Esophagus muscularis mucosa (tissue), 4 donors: ENCODE measurements around the gene NTRK2.
A peak's percentile ranks its signal among the peaks of the same experiment; 100 is the strongest.

Experiments
- EP300 ChIP-seq: sonication (generic); formaldehyde crosslinking; IDR thresholded peaks from one replicate; pipeline ENCODE4 v1.6.1; 2017; ENCODE audit warnings: antibody characterized with exemption
- POLR2A ChIP-seq: fragments of 450-650 bp; IDR thresholded peaks from one replicate; pipeline ENCODE4 v1.6.1; 2017; ENCODE audit warnings: antibody characterized with exemption, moderate library complexity, mild to moderate bottlenecking, low read depth
- POLR2AphosphoS5 ChIP-seq, 2 donors: sonication (generic); formaldehyde crosslinking; IDR thresholded peaks; one replicate each; pipeline ENCODE4 v1.6.1; 2017; ENCODE audit warnings: antibody characterized with exemption in 2 of 2
- TF ChIP-seq, protein P1 (sequence below), 3 experiments: fragments of 200-600 bp in 2 of 3; fragments of 450-650 bp in 1 of 3; sonication (generic) in 2 of 3; IDR thresholded peaks; one replicate each; pipeline ENCODE4 v1.5.1; 2017 to 2019; ENCODE audit warnings: antibody characterized with exemption in 3 of 3, mild to moderate bottlenecking in 2 of 3, moderate library complexity in 1 of 3

DNA sequence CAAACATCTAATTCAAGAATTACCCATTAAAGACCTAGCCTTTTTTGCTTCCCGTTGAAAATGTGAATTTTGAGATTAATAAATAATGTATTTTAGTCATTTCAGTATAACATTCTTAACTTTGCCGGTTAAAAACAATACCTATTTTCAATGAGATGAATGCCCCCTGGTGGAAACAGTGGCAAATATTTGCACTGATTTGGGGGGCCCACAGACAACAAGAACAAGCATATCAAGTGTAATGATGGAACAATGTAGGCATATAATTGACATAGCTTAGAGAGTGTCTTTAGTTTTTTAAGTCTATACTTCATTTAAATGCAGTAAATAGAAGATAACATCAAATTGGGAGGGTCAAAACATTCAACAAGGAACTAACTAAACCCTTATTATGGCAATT, 111.9 kb downstream of the NTRK2 start:
- TF ChIP-seq POLR2A (no peak), POLR2AphosphoS5 (IDR thresholded peaks at IDR 0.05) (no peak), EP300 (no peak)
- TF ChIP-seq, protein P1, sequence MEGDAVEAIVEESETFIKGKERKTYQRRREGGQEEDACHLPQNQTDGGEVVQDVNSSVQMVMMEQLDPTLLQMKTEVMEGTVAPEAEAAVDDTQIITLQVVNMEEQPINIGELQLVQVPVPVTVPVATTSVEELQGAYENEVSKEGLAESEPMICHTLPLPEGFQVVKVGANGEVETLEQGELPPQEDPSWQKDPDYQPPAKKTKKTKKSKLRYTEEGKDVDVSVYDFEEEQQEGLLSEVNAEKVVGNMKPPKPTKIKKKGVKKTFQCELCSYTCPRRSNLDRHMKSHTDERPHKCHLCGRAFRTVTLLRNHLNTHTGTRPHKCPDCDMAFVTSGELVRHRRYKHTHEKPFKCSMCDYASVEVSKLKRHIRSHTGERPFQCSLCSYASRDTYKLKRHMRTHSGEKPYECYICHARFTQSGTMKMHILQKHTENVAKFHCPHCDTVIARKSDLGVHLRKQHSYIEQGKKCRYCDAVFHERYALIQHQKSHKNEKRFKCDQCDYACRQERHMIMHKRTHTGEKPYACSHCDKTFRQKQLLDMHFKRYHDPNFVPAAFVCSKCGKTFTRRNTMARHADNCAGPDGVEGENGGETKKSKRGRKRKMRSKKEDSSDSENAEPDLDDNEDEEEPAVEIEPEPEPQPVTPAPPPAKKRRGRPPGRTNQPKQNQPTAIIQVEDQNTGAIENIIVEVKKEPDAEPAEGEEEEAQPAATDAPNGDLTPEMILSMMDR (IDR thresholded peaks at IDR 0.05): peak in 1 of 3 experiments; percentile 20
